ENCODE data around the gene AFF1. TPM values are rescaled to one million over a fixed set of nuclear protein-coding genes. Genes with fewer than 3 reads are reported as not detected.
A peak's percentile ranks its signal among the peaks of the same experiment; 100 is the strongest.

The AFF1 gene
- polyA plus RNA-seq, 1 donor (not counting 4 experiments of a cell fraction or from before 2014, with no cell fraction given) = 14.4 TPM

DNA sequence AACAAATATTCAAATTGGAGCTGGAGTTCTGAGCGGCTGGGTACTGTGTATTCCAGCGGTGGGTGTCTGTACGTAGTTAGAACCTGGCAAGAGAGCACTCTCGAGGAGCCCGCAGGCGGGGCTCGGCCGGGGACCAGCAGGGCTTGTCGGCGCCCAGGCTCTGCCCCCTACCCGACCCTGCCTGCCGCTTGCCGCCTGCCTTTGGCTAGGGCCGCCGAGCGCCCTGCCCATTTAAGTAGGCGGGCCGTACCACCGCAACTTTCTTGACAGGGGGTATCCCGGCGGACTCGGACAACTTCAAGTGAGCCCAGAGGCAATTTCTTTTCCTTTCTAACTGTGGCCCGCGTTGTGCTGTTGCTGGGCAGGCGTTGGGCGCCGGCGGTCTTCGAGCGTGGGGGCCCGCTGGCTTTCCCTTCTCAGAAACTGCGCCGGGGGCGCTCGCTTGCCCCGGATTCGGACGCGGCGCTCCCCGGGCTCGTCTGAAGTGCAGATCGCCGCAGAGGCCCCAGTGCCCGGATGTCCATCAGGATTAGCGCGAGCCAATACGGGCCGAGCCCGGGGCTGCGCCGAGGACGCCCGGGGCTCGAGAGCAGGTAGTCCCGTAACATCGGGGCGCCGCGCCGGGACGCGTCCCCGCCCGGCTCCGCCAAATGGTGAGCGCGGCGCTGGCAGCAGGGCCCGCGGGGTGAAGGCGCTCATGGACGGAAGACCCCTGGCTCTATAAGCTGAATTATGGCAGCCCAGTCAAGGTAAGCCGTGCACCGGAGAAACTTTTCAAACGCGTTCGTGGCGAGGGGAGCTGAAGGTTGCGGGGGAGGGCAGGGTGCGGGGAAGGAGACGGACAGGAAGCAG lies 72.1 kb downstream of the AFF1 start:
- peak overlapping the region; percentile 93 for H3K27ac ChIP-seq (ENCODE audit: control insufficient read depth, insufficient read depth, low read length)
- H3K27me3 ChIP-seq (ENCODE audit: control insufficient read depth, extremely low read depth, insufficient read depth, low read length) = no peaks in the 10 kb centered on the region
- TF ChIP-seq, protein P1, sequence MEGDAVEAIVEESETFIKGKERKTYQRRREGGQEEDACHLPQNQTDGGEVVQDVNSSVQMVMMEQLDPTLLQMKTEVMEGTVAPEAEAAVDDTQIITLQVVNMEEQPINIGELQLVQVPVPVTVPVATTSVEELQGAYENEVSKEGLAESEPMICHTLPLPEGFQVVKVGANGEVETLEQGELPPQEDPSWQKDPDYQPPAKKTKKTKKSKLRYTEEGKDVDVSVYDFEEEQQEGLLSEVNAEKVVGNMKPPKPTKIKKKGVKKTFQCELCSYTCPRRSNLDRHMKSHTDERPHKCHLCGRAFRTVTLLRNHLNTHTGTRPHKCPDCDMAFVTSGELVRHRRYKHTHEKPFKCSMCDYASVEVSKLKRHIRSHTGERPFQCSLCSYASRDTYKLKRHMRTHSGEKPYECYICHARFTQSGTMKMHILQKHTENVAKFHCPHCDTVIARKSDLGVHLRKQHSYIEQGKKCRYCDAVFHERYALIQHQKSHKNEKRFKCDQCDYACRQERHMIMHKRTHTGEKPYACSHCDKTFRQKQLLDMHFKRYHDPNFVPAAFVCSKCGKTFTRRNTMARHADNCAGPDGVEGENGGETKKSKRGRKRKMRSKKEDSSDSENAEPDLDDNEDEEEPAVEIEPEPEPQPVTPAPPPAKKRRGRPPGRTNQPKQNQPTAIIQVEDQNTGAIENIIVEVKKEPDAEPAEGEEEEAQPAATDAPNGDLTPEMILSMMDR (optimal IDR thresholded peaks at IDR 0.05 in 1 of 3, IDR thresholded peaks at IDR 0.05 in 1 of 3, conservative IDR thresholded peaks at IDR 0.05 in 1 of 3; ENCODE audit: extremely low read depth in 1 of 3, insufficient read depth in 2 of 3, low read length in 3 of 3) = peak in 1 of 3 experiments; percentile 25
- no peak for TF ChIP-seq EZH2 (IDR thresholded peaks at IDR 0.05; ENCODE audit: low read length)
- H2AFZ ChIP-seq (ENCODE audit: control insufficient read depth, low read length) = peak overlapping the region; percentile 73
- peak overlapping the region; percentile 51 to 91 (median 91) for H3K4me3 ChIP-seq (ENCODE audit: control insufficient read depth in 2 of 3, extremely low read depth in 1 of 3, insufficient read depth in 2 of 3, low read depth in 1 of 3, low read length in 3 of 3)
- no peak for FAIRE-seq
- no peaks in the 10 kb centered on the region for H3K9me1 ChIP-seq (ENCODE audit: control insufficient read depth, extremely low read depth, insufficient read depth, low read length)
- H3K9ac ChIP-seq (ENCODE audit: control insufficient read depth, extremely low read depth, insufficient read depth, low read length) = peak overlapping the region; percentile 90
- no peaks in the 10 kb centered on the region for H4K20me1 ChIP-seq (ENCODE audit: control insufficient read depth, extremely low read depth, insufficient read depth, low read length)
- H3K36me3 ChIP-seq (ENCODE audit: control insufficient read depth in 2 of 2, extremely low read depth in 1 of 2, insufficient read depth in 2 of 2, low read length in 2 of 2) = no peaks in the 10 kb centered on the region
- H3K79me2 ChIP-seq (ENCODE audit: control insufficient read depth, insufficient read depth, low read length) = peaks cover 43% of the 10 kb centered on the region
- peaks cover 40% of the 10 kb centered on the region for H3K4me1 ChIP-seq (ENCODE audit: control insufficient read depth, extremely low read depth, insufficient read depth, low read length)
- H3K9me3 ChIP-seq (ENCODE audit: control insufficient read depth, low read depth, low read length) = no peaks in the 10 kb centered on the region
- peak; percentile 28 for DNase-seq (ENCODE audit: low read depth, low spot score)
- dilution Hi-C loops (cut with MboI; ENCODE audit: extremely low pct_ligation_motif_present, low sequenced_read_pairs) = no loop called here
- peak overlapping the region; percentile 82 for H3K4me2 ChIP-seq (ENCODE audit: control insufficient read depth, extremely low read depth, insufficient read depth, low read depth, low read length)

- H3K4me3 ChIP-seq (ENCODE audit: control insufficient read depth in 2 of 3, extremely low read depth in 1 of 3, insufficient read depth in 2 of 3, low read depth in 1 of 3, low read length in 3 of 3) = peak overlapping the region; percentile 51 to 91 (median 91)
- peaks cover 50% of the 10 kb centered on the region for H3K79me2 ChIP-seq (ENCODE audit: control insufficient read depth, insufficient read depth, low read length)
- no peaks in the 10 kb centered on the region for H3K9me3 ChIP-seq (ENCODE audit: control insufficient read depth, low read depth, low read length)
- H3K4me2 ChIP-seq (ENCODE audit: control insufficient read depth, extremely low read depth, insufficient read depth, low read depth, low read length) = peak overlapping the region; percentile 82
- H3K27me3 ChIP-seq (ENCODE audit: control insufficient read depth, extremely low read depth, insufficient read depth, low read length) = no peaks in the 10 kb centered on the region
- H3K9me1 ChIP-seq (ENCODE audit: control insufficient read depth, extremely low read depth, insufficient read depth, low read length) = no peaks in the 10 kb centered on the region
- H3K36me3 ChIP-seq (ENCODE audit: control insufficient read depth in 2 of 2, extremely low read depth in 1 of 2, insufficient read depth in 2 of 2, low read length in 2 of 2) = no peaks in the 10 kb centered on the region
- peaks cover 41% of the 10 kb centered on the region for H3K4me1 ChIP-seq (ENCODE audit: control insufficient read depth, extremely low read depth, insufficient read depth, low read length)
- dilution Hi-C loops (cut with MboI; ENCODE audit: extremely low pct_ligation_motif_present, low sequenced_read_pairs) = no loop called here
- TF ChIP-seq, protein P1 (optimal IDR thresholded peaks at IDR 0.05 in 1 of 3, IDR thresholded peaks at IDR 0.05 in 1 of 3, conservative IDR thresholded peaks at IDR 0.05 in 1 of 3; ENCODE audit: extremely low read depth in 1 of 3, insufficient read depth in 2 of 3, low read length in 3 of 3) = no peak
- peak overlapping the region; percentile 90 for H3K9ac ChIP-seq (ENCODE audit: control insufficient read depth, extremely low read depth, insufficient read depth, low read length)
- no peak overlapping the region for H2AFZ ChIP-seq (ENCODE audit: control insufficient read depth, low read length)
- FAIRE-seq (peak; percentile 26), DNase-seq (ENCODE audit: low read depth, low spot score) (no peak)
- no peaks in the 10 kb centered on the region for H4K20me1 ChIP-seq (ENCODE audit: control insufficient read depth, extremely low read depth, insufficient read depth, low read length)
- H3K27ac ChIP-seq (ENCODE audit: control insufficient read depth, insufficient read depth, low read length) = peak overlapping the region; percentile 93
Measured at GRCh38 chr4:87007528-87008446, 73.0 kb downstream of the AFF1 start.

Measured in keratinocyte (primary cell).